ENCODE data around the gene TAF11L11.
"Not testable (repeated sequence)": the region's sequence is repeated elsewhere in the genome, so short reads cannot be mapped to it uniquely, and the experiment has no call there.

TAF11L11 gene

DNA sequence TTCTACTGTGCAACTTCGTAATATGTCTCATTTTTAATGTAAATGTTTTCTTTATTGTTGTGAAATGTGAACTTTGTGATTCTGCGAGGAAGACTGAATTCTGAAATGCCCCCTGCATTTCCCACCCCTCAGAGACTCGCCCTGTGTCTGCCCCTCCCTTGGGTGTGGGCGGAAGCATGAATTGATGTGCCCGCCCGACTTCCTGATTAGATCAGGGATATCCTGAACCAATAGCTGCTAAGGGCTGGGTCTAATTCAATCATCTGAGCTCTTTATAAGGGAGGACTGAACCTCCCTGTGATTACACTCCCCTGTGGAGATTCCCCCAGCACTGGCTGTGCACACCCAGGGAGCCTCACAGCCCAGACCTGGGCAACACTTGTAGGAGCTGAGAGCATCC is at the start of gene TAF11L11:
TSS of gene TAF11L11 (plus strand) at position 304 of the 400 bp plus-strand sequence.
- not testable (repeated sequence) for DNase-seq

DNA sequence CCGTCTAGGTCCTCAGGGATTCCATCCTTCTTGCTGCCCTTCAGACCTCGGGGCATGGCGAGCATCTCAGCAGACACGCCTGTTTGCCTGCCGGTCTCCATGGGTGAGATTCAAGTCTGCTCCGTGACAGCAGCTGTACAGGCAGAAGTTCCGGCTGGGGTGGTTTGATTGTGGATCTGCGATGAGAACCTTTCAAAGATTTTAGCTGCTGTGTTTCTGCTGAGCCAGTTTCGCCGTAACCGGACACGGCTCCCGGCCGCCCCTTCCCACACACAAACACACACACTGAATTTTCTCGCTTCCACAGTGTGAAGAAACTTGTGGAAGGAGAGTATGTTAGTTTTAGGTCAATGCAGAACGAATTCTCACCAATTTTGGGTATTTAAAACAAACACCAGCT is 18.3 kb upstream of the TAF11L11 start, which contains the start of gene TAF11L7:
TSS of gene TAF11L7 (minus strand) at position 101 of the 400 bp plus-strand sequence.
- DNase-seq: not testable (repeated sequence)

DNA sequence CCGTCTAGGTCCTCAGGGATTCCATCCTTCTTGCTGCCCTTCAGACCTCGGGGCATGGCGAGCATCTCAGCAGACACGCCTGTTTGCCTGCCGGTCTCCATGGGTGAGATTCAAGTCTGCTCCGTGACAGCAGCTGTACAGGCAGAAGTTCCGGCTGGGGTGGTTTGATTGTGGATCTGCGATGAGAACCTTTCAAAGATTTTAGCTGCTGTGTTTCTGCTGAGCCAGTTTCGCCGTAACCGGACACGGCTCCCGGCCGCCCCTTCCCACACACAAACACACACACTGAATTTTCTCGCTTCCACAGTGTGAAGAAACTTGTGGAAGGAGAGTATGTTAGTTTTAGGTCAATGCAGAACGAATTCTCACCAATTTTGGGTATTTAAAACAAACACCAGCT is 13.1 kb upstream of the TAF11L11 start, which contains the start of gene TAF11L8:
TSS of gene TAF11L8 (minus strand) at position 101 of the 400 bp plus-strand sequence.
- DNase-seq: not testable (repeated sequence)

DNA sequence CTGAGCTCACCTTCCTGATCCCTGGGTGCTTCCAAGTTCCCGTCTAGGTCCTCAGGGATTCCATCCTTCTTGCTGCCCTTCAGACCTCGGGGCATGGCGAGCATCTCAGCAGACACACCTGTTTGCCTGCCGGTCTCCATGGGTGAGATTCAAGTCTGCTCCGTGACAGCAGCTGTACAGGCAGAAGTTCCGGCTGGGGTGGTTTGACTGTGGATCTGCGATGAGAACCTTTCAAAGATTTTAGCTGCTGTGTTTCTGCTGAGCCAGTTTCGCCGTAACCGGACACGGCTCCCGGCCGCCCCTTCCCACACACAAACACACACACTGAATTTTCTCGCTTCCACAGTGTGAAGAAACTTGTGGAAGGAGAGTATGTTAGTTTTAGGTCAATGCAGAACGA is 9.7 kb upstream of the TAF11L11 start, which contains the start of gene TAF11L9:
TSS of gene TAF11L9 (minus strand) at position 140 of the 400 bp plus-strand sequence.
- DNase-seq: not testable (repeated sequence)

DNA sequence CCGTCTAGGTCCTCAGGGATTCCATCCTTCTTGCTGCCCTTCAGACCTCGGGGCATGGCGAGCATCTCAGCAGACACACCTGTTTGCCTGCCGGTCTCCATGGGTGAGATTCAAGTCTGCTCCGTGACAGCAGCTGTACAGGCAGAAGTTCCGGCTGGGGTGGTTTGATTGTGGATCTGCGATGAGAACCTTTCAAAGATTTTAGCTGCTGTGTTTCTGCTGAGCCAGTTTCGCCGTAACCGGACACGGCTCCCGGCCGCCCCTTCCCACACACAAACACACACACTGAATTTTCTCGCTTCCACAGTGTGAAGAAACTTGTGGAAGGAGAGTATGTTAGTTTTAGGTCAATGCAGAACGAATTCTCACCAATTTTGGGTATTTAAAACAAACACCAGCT is 6.3 kb upstream of the TAF11L11 start, which contains the start of gene TAF11L10:
TSS of gene TAF11L10 (minus strand) at position 101 of the 400 bp plus-strand sequence.
- not testable (repeated sequence) for DNase-seq

DNA sequence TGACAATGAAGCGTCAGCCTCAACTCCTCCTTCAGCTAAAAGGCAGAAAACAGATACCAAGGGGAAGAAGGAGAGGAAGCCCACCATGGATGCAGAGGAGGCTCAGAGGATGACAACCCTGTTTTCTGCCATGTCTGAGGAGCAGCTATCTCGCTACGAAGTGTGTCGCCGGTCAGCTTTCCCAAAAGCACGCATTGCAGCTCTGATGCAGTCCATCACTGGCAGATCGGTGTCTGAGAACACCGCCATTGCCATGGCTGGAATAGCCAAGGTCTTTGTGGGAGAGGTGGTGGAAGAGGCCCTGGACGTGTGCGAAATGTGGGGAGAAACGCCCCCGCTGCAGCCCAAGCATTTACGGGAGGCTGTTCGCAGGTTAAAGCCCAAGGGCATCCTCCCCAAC is 968 bp downstream of the TAF11L11 start:
- DNase-seq: no peak

DNA sequence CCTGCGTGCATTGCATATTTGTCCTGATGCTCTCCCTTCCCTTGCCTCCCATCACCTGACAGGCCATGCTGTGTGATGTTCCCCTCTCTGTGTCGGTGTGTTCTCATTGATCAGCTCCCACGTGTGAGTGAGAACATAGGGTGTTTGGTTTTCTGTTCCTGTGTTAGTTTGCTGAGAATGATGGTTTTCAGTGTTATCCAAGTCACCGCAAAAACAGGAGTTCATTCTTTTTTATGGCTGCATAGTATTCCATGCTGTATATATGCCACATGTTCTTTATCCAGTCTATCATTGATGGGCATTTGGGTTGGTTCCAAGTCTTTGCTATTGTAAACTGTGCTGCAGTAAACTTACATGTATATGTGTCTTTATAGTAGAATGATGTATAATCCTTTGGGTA is 3.5 kb downstream of the TAF11L11 start:
- not testable (repeated sequence) for DNase-seq

DNA sequence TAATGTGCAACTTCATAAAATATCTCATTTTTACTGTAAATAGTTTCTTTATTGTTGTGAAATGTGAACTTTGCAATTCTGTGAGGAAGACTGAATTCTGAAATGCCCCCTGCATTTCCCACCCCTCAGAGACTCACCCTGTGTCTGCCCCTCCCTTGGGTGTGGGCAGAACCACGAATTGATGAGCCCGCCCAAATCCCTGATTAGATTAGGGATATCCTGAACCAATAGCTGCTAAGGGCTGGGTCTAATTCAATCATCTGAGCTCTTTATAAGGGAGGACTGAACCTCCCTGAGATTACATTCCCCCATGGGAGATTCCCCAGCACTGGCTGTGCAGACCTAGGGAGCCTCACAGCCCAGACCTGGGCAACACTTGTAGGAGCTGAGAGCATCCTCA is 6.1 kb downstream of the TAF11L11 start, which contains the start of gene TAF11L12:
TSS of gene TAF11L12 (plus strand) at position 301 of the 400 bp plus-strand sequence.
- DNase-seq: not testable (repeated sequence)

DNA sequence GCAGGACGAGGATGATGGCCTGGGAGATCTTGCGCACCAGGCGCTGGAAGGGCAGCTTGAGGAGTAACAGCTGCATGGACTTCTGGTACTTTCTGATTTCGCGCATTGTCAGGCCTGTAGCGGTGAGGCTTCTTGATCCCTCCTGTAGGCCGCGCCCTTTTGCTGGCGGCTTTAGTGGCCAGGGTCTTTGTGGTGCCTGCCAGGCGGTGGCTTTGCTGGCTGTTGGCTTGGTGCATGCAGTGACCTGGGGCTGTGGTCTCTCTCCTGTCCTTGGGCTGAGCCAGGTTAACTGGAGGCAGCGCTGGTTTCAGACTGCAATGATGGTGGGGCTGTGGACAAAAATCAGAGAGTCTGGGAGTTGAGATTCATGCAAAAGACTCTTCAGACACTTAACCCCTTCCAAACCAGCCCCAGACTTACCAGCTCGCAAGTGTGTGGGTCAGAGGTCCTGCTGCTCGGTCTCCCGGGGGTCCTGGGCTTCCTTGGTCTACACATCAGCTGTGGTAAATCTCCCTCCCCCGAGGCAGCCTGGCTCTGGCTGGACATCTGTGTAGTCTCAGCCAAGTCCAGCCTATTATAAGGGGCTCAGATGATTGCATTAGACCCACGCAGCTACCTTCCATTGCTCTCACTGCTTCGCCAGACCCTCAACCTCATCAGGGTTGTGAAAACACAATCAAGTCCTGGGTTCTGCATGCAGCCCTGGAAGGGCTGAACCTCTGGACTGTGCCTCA is 11.1 kb downstream of the TAF11L11 start:
- no peak for DNase-seq

DNA sequence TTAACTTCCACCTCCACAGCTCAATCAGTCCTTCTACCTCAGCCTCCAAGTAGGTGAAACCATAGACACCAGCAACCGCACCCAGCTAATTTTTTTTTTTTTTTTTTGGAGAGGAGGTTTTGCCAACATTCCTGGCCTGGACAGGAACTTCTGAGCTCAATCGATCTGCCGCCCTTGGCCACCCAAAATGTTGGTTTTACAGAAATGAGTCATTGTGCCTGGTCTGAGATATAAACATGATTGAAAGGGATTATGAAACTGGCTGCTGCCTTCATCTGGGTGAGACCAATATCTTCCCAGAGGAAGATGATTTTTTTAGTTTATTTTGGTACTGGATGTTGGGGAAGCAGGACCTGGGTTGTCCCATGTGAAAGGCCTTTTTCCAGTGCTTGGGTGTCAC is 15.4 kb downstream of the TAF11L11 start:
- no peak for DNase-seq

DNA sequence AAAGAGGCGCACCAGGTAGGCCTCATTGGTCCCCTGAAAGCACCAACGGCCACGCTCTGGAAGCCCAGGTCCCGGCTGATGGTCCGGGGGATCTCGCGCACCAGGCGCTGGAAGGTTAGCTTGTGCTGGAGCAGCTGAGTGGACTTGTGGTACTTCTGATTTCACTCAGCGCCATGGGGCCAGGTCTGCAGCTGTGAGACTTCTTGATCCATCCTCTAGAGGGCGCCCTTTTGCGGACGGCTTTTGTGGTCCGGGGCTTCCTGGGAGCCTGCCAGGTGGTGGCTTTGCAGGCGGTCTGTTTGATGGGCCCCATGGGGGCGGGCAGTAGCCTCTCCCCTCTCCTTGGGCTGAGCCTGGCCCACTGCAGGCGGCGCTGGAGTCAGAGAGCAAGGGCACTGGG is 16.6 kb downstream of the TAF11L11 start:
- DNase-seq: no peak

DNA sequence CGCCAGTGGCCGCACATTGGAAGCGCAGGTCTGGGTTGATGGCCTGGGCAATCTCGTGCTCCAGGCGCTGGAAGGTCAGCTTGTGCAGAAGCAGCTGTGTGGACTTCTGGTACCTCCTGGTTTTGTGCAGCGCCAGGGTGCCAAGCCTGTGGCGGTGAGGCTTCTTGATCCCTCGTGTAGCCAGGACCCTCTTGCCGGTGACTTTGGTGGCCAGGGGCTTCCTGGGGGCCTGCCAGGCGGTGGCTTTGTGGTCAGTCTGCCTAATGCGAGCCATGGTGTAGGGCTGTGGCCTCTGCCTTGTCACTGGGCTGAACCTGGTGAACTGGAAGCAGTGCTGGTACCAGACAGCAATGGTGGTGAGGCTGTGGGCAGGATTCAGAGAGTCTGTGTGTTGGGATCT is 21.7 kb downstream of the TAF11L11 start:
- no peak for DNase-seq

DNA sequence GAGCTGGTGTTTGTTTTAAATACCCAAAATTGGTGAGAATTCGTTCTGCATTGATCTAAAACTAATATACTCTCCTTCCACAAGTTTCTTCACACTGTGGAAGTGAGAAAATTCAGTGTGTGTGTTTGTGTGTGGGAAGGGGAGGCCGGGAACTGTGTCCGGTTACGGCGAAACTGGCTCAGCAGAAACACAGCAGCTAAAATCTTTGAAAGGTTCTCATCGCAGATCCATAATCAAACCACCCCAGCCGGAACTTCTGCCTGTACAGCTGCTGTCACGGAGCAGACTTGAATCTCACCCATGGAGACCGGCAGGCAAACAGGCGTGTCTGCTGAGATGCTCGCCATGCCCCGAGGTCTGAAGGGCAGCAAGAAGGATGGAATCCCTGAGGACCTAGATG is 27.8 kb downstream of the TAF11L11 start, which contains the start of gene TAF11L13:
TSS of gene TAF11L13 (plus strand) at position 301 of the 400 bp plus-strand sequence.
- DNase-seq: not testable (repeated sequence)

DNA sequence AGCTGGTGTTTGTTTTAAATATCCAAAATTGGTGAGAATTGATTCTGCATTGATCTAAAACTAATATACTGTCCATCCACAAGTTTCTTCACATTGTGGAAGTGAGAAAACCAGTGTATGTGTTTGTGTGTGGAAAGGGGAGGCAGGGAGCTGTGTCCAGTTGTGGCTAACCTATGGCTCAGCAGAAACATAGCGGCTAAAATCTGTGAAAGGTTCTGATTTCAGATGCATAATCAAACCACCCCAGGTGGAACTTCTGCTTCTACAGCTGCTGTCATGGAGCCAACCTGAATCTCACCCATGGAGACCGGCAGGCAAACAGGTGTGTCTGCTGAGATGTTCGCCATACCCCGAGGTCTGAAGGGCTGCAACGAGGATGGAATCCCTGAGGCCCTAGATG is 30.2 kb downstream of the TAF11L11 start, which contains the start of gene TAF11L14:
TSS of gene TAF11L14 (plus strand) at position 301 of the 400 bp plus-strand sequence.
- DNase-seq: no peak

DNA sequence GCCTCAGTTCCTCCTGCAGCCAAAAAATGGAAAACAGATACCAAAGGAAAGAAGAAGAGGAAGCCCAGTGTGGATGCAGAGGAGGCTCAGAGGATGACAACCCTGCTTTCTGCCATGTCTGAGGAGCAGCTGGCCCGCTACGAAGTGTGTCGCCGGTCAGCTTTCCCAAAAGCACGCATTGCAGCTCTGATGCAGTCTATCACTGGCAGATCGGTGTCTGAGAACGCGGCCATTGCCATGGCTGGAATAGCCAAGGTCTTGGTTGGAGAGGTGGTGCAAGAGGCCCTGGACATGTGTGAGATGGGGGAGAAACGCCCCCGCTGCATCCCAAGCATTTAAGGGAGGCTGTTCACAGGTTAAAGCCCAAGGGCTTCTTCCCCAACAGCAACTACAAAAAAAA is 45.2 kb downstream of the TAF11L11 start:
- DNase-seq: not testable (repeated sequence)

DNA sequence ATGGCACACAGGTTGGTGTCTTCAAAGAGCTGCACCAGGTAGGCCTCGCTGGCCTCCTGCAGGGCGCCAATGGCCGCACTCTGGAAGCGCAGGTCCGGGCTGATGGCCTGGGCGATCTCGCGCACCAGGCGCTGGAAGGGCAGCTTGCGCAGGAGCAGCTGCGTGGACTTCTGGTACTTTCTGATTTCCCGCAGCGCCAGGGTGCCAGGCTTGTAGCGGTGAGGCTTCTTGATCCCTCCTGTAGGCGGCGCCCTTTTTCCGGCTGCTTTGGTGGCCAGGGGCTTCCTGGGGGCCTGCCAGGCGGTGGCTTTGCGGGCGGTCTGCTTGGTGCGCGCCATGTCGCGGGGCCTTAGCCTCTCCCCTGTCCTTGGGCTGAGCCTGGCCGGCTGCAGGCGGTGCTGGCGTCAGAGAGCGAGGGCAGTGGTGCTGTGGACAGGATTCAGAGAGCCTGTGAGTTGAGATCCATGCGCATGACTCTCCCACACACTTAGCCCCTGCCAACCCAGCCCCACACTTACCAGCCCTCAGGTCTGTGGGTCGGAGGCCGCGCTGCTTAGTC is 51.3 kb downstream of the TAF11L11 start:
- DNase-seq: not testable (repeated sequence)

Data from activated CD4-positive, alpha-beta T cell treated with anti-CD3 and anti-CD28 coated beads, Interleukin-2, amount 50 U/mL, for 1 hour (primary cell).